ENCODE data around the gene TMPRSS4.
"Not testable (repeated sequence)": the region's sequence is repeated elsewhere in the genome, so short reads cannot be mapped to it uniquely, and the experiment has no call there.

The TMPRSS4 gene

GRCh38 chr11:118057251-118058145 is 19.4 kb upstream of the TMPRSS4 start:
- DNase-seq, result no peak

- no peak for DNase-seq
Observed at GRCh38 chr11:118058311-118059245, 18.3 kb upstream of the TMPRSS4 start.

- DNase-seq, result no peak
Observed at GRCh38 chr11:118059246-118059940, 17.5 kb upstream of the TMPRSS4 start.

GRCh38 chr11:118060081-118060661 is 16.7 kb upstream of the TMPRSS4 start:
- no peak for DNase-seq

GRCh38 chr11:118060869-118061268 is 16.0 kb upstream of the TMPRSS4 start:
- no peak for DNase-seq

- DNase-seq, result no peak
Observed at GRCh38 chr11:118061586-118062125, 15.2 kb upstream of the TMPRSS4 start.

GRCh38 chr11:118062181-118062580 is 14.7 kb upstream of the TMPRSS4 start:
- not testable (repeated sequence) for DNase-seq

GRCh38 chr11:118062631-118063030 is 14.2 kb upstream of the TMPRSS4 start:
- not testable (repeated sequence) for DNase-seq

GRCh38 chr11:118064956-118065355 is 11.9 kb upstream of the TMPRSS4 start:
- DNase-seq, result no peak

GRCh38 chr11:118065384-118065783 is 11.5 kb upstream of the TMPRSS4 start:
- DNase-seq, result no peak

- no peak for DNase-seq
Observed at GRCh38 chr11:118067006-118067405, 9.9 kb upstream of the TMPRSS4 start.

- no peak for DNase-seq
Observed at GRCh38 chr11:118068206-118068944, 8.5 kb upstream of the TMPRSS4 start.

GRCh38 chr11:118068945-118069612 is 7.8 kb upstream of the TMPRSS4 start:
- no peak for DNase-seq

GRCh38 chr11:118071416-118072030 is 5.4 kb upstream of the TMPRSS4 start:
- no peak for DNase-seq

GRCh38 chr11:118073554-118073953 is 3.3 kb upstream of the TMPRSS4 start:
- no peak for DNase-seq

- DNase-seq, result no peak
Observed at GRCh38 chr11:118074091-118074685, 2.7 kb upstream of the TMPRSS4 start.

- DNase-seq, result no peak
Observed at GRCh38 chr11:118074785-118075184, 2.1 kb upstream of the TMPRSS4 start.

- no peak for DNase-seq
Observed at GRCh38 chr11:118078911-118079411, 2.1 kb downstream of the TMPRSS4 start.

- no peak for DNase-seq
Observed at GRCh38 chr11:118079491-118079890, 2.6 kb downstream of the TMPRSS4 start.

- DNase-seq, result no peak
Observed at GRCh38 chr11:118080296-118080695, 3.4 kb downstream of the TMPRSS4 start.
